ENCODE results near the gene RASA2.

RASA2 gene

GRCh38 chr3:141498598-141499223 is 11.9 kb downstream of the RASA2 start:
- Histone ChIP-seq H3K36me3 (ENCODE audit: control insufficient read depth, insufficient read depth, low read length) (no peaks in the 10 kb centered on the region), H3K9ac (ENCODE audit: low read length) (no peak overlapping the region), H3K27ac (ENCODE audit: low read depth, low read length) (no peak overlapping the region), H3K4me1 (ENCODE audit: control insufficient read depth, insufficient read depth, low read length) (no peaks in the 10 kb centered on the region), H3K9me3 (ENCODE audit: control insufficient read depth, insufficient read depth, low read depth, low read length) (no peaks in the 10 kb centered on the region; the same call in 1 of the 2 replicates), H3K4me3 (ENCODE audit: low read depth, low read length) (no peak overlapping the region), H3K27me3 (ENCODE audit: control insufficient read depth, insufficient read depth, low read length) (no peaks in the 10 kb centered on the region)

- no peak overlapping the region for H3K4me3 ChIP-seq (ENCODE audit: low read depth, low read length)
- no peak overlapping the region for H3K9ac ChIP-seq (ENCODE audit: low read length)
- H3K27ac ChIP-seq (ENCODE audit: low read depth, low read length) = no peak overlapping the region
Measured at GRCh38 chr3:141499284-141499683, 12.5 kb downstream of the RASA2 start.

GRCh38 chr3:141499965-141500364 is 13.1 kb downstream of the RASA2 start:
- Histone ChIP-seq H3K9ac (ENCODE audit: low read length) (no peak overlapping the region), H3K27me3 (ENCODE audit: control insufficient read depth, insufficient read depth, low read length) (no peaks in the 10 kb centered on the region), H3K4me1 (ENCODE audit: control insufficient read depth, insufficient read depth, low read length) (no peaks in the 10 kb centered on the region), H3K4me3 (ENCODE audit: low read depth, low read length) (no peak overlapping the region), H3K9me3 (ENCODE audit: control insufficient read depth, insufficient read depth, low read depth, low read length) (no peaks in the 10 kb centered on the region; the same call in 1 of the 2 replicates), H3K36me3 (ENCODE audit: control insufficient read depth, insufficient read depth, low read length) (no peaks in the 10 kb centered on the region), H3K27ac (ENCODE audit: low read depth, low read length) (no peak overlapping the region)

More at GRCh38 chr3:141499284-141499683, 12.5 kb downstream of the RASA2 start:
- Histone ChIP-seq H3K27me3 (ENCODE audit: control insufficient read depth, insufficient read depth, low read length) (no peaks in the 10 kb centered on the region), H3K4me1 (ENCODE audit: control insufficient read depth, insufficient read depth, low read length) (no peaks in the 10 kb centered on the region), H3K36me3 (ENCODE audit: control insufficient read depth, insufficient read depth, low read length) (no peaks in the 10 kb centered on the region), H3K9me3 (ENCODE audit: control insufficient read depth, insufficient read depth, low read depth, low read length) (no peaks in the 10 kb centered on the region; the same call in 1 of the 2 replicates)

- no peaks in the 10 kb centered on the region for H3K27me3 ChIP-seq (ENCODE audit: control insufficient read depth, insufficient read depth, low read length)
- H3K27ac ChIP-seq (ENCODE audit: low read depth, low read length) = no peak overlapping the region
- H3K9ac ChIP-seq (ENCODE audit: low read length) = no peak overlapping the region
- no peaks in the 10 kb centered on the region; the same call in 1 of the 2 replicates for H3K9me3 ChIP-seq (ENCODE audit: control insufficient read depth, insufficient read depth, low read depth, low read length)
- no peak overlapping the region for H3K4me3 ChIP-seq (ENCODE audit: low read depth, low read length)
- H3K4me1 ChIP-seq (ENCODE audit: control insufficient read depth, insufficient read depth, low read length) = no peaks in the 10 kb centered on the region
- no peaks in the 10 kb centered on the region for H3K36me3 ChIP-seq (ENCODE audit: control insufficient read depth, insufficient read depth, low read length)
Measured at GRCh38 chr3:141500397-141500796, 13.6 kb downstream of the RASA2 start.

GRCh38 chr3:141505166-141505565 is 18.3 kb downstream of the RASA2 start:
- no peak overlapping the region for H3K9ac ChIP-seq (ENCODE audit: low read length)
- H3K36me3 ChIP-seq (ENCODE audit: control insufficient read depth, insufficient read depth, low read length) = no peaks in the 10 kb centered on the region
- H3K27ac ChIP-seq (ENCODE audit: low read depth, low read length) = no peak overlapping the region
- no peaks in the 10 kb centered on the region for H3K27me3 ChIP-seq (ENCODE audit: control insufficient read depth, insufficient read depth, low read length)
- no peaks in the 10 kb centered on the region for H3K9me3 ChIP-seq (ENCODE audit: control insufficient read depth, insufficient read depth, low read depth, low read length)
- H3K4me3 ChIP-seq (ENCODE audit: low read depth, low read length) = no peak overlapping the region
- H3K4me1 ChIP-seq (ENCODE audit: control insufficient read depth, insufficient read depth, low read length) = no peaks in the 10 kb centered on the region

- no peaks in the 10 kb centered on the region for H3K27me3 ChIP-seq (ENCODE audit: control insufficient read depth, insufficient read depth, low read length)
- no peaks in the 10 kb centered on the region for H3K4me1 ChIP-seq (ENCODE audit: control insufficient read depth, insufficient read depth, low read length)
- no peak overlapping the region for H3K9ac ChIP-seq (ENCODE audit: low read length)
- no peaks in the 10 kb centered on the region for H3K36me3 ChIP-seq (ENCODE audit: control insufficient read depth, insufficient read depth, low read length)
- no peaks in the 10 kb centered on the region for H3K9me3 ChIP-seq (ENCODE audit: control insufficient read depth, insufficient read depth, low read depth, low read length)
- H3K27ac ChIP-seq (ENCODE audit: low read depth, low read length) = no peak overlapping the region
- no peak overlapping the region for H3K4me3 ChIP-seq (ENCODE audit: low read depth, low read length)
Measured at GRCh38 chr3:141506071-141506470, 19.2 kb downstream of the RASA2 start.

GRCh38 chr3:141507392-141508066 is 20.7 kb downstream of the RASA2 start:
- no peaks in the 10 kb centered on the region for H3K9me3 ChIP-seq (ENCODE audit: control insufficient read depth, insufficient read depth, low read depth, low read length)
- no peaks in the 10 kb centered on the region for H3K27me3 ChIP-seq (ENCODE audit: control insufficient read depth, insufficient read depth, low read length)
- no peaks in the 10 kb centered on the region; the same call in 1 of the 2 replicates for H3K36me3 ChIP-seq (ENCODE audit: control insufficient read depth, insufficient read depth, low read length)
- no peaks in the 10 kb centered on the region for H3K4me1 ChIP-seq (ENCODE audit: control insufficient read depth, insufficient read depth, low read length)
- no peak overlapping the region for H3K4me3 ChIP-seq (ENCODE audit: low read depth, low read length)
- no peak overlapping the region for H3K27ac ChIP-seq (ENCODE audit: low read depth, low read length)
- H3K9ac ChIP-seq (ENCODE audit: low read length) = no peak overlapping the region

GRCh38 chr3:141508067-141508436 is 21.2 kb downstream of the RASA2 start:
- Histone ChIP-seq H3K27ac (ENCODE audit: low read depth, low read length) (no peak overlapping the region), H3K4me3 (ENCODE audit: low read depth, low read length) (no peak overlapping the region), H3K4me1 (ENCODE audit: control insufficient read depth, insufficient read depth, low read length) (no peaks in the 10 kb centered on the region), H3K27me3 (ENCODE audit: control insufficient read depth, insufficient read depth, low read length) (no peaks in the 10 kb centered on the region), H3K36me3 (ENCODE audit: control insufficient read depth, insufficient read depth, low read length) (no peaks in the 10 kb centered on the region; the same call in 1 of the 2 replicates), H3K9ac (ENCODE audit: low read length) (no peak overlapping the region), H3K9me3 (ENCODE audit: control insufficient read depth, insufficient read depth, low read depth, low read length) (no peaks in the 10 kb centered on the region)

- H3K4me3 ChIP-seq (ENCODE audit: low read depth, low read length) = no peak overlapping the region
- H3K27ac ChIP-seq (ENCODE audit: low read depth, low read length) = no peak overlapping the region
- H3K9me3 ChIP-seq (ENCODE audit: control insufficient read depth, insufficient read depth, low read depth, low read length) = no peaks in the 10 kb centered on the region
- no peaks in the 10 kb centered on the region for H3K4me1 ChIP-seq (ENCODE audit: control insufficient read depth, insufficient read depth, low read length)
- no peak overlapping the region for H3K9ac ChIP-seq (ENCODE audit: low read length)
- H3K36me3 ChIP-seq (ENCODE audit: control insufficient read depth, insufficient read depth, low read length) = peaks cover 2% of the 10 kb centered on the region
- H3K27me3 ChIP-seq (ENCODE audit: control insufficient read depth, insufficient read depth, low read length) = no peaks in the 10 kb centered on the region
Measured at GRCh38 chr3:141511361-141511760, 24.5 kb downstream of the RASA2 start.

GRCh38 chr3:141514382-141514781 is 27.6 kb downstream of the RASA2 start:
- no peak overlapping the region for H3K9ac ChIP-seq (ENCODE audit: low read length)
- no peaks in the 10 kb centered on the region for H3K27me3 ChIP-seq (ENCODE audit: control insufficient read depth, insufficient read depth, low read length)
- no peak overlapping the region for H3K4me3 ChIP-seq (ENCODE audit: low read depth, low read length)
- H3K27ac ChIP-seq (ENCODE audit: low read depth, low read length) = no peak overlapping the region
- H3K36me3 ChIP-seq (ENCODE audit: control insufficient read depth, insufficient read depth, low read length) = peaks cover 15% of the 10 kb centered on the region
- H3K4me1 ChIP-seq (ENCODE audit: control insufficient read depth, insufficient read depth, low read length) = no peaks in the 10 kb centered on the region
- H3K9me3 ChIP-seq (ENCODE audit: control insufficient read depth, insufficient read depth, low read depth, low read length) = no peaks in the 10 kb centered on the region

GRCh38 chr3:141519587-141519986 is 32.8 kb downstream of the RASA2 start:
- Histone ChIP-seq H3K9me3 (ENCODE audit: control insufficient read depth, insufficient read depth, low read depth, low read length) (no peaks in the 10 kb centered on the region), H3K27me3 (ENCODE audit: control insufficient read depth, insufficient read depth, low read length) (no peaks in the 10 kb centered on the region), H3K36me3 (ENCODE audit: control insufficient read depth, insufficient read depth, low read length) (peaks cover 27% of the 10 kb centered on the region), H3K4me3 (ENCODE audit: low read depth, low read length) (no peak overlapping the region), H3K27ac (ENCODE audit: low read depth, low read length) (no peak overlapping the region), H3K4me1 (ENCODE audit: control insufficient read depth, insufficient read depth, low read length) (no peaks in the 10 kb centered on the region), H3K9ac (ENCODE audit: low read length) (no peak overlapping the region)
